NT2/D1 (cell line): ENCODE data around the gene ZAR1L.
A peak's percentile ranks its signal among the peaks of the same experiment; 100 is the strongest.

ENCODE experiments used
- DNase-seq: peaks from one replicate; pipeline ENCODE4 v3.0.0-alpha.2; 2011; ENCODE audit warnings: low read depth, low spot score
- H3K27me3 ChIP-seq: 2 replicates; pipeline ENCODE4 v1.6.0; 2011; ENCODE audit warnings: mild to moderate bottlenecking; ENCODE audit not compliant: insufficient read length, insufficient read depth
- H3K36me3 ChIP-seq: 2 replicates; pipeline ENCODE4 v1.6.1; 2011; ENCODE audit warnings: mild to moderate bottlenecking, low read length, mixed read lengths; ENCODE audit not compliant: insufficient read depth, insufficient read length
- H3K4me1 ChIP-seq: 2 replicates; pipeline ENCODE4 v1.5.1; 2011; ENCODE audit not compliant: insufficient read depth, insufficient read length
- H3K4me3 ChIP-seq: 2 replicates; pipeline ENCODE4 v1.5.1; 2011; ENCODE audit warnings: low read depth; ENCODE audit not compliant: insufficient read length
- H3K9ac ChIP-seq: 2 replicates; pipeline ENCODE4 v1.6.0; 2011; ENCODE audit warnings: low read depth; ENCODE audit not compliant: insufficient read length
- H3K9me3 ChIP-seq: 2 replicates; pipeline ENCODE4 v1.5.1; 2011; ENCODE audit warnings: mild to moderate bottlenecking, low read length; ENCODE audit not compliant: insufficient read depth
- SUZ12 ChIP-seq: IDR thresholded peaks from 2 replicates; pipeline ENCODE4 v1.6.1; 2011; ENCODE audit not compliant: insufficient read length, insufficient read depth; ENCODE audit errors: extremely low read depth
- YY1 ChIP-seq: IDR thresholded peaks from 2 replicates; pipeline ENCODE4 v1.6.1; 2011; ENCODE audit not compliant: insufficient read length, insufficient read depth
- ZNF274 ChIP-seq: IDR thresholded peaks from 2 replicates; pipeline ENCODE4 v1.6.1; 2011; ENCODE audit warnings: mild to moderate bottlenecking, low read depth, low read length

ZAR1L gene

DNA sequence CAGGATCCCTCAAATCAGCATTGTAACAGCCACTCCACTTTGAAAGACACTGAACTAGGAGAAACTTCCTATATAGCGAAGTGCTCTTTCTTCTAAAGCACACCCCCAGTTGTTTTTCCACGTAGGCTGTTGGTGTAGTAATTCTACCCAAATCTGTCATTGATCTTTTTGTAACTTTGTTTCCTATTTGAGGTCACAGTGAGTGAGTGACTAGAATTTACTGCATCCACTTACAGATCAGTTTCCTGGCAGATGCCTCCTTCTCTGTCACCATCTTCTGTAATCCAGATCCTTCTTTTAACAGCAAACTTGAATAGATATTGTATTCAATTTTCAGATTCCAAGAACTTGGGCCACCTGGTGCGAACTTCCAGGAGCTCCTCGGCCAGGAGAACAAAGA is 15.3 kb downstream of the ZAR1L start:
- Histone ChIP-seq H3K27me3 (no peaks in the 10 kb centered on the region), H3K9ac (no peak overlapping the region), H3K36me3 (no peaks in the 10 kb centered on the region), H3K4me1 (no peaks in the 10 kb centered on the region), H3K9me3 (no peaks in the 10 kb centered on the region), H3K4me3 (no peak overlapping the region)
- no peak for TF ChIP-seq SUZ12
- no peak for TF ChIP-seq YY1
- TF ChIP-seq ZNF274: no peak
- DNase-seq: no peak

DNA sequence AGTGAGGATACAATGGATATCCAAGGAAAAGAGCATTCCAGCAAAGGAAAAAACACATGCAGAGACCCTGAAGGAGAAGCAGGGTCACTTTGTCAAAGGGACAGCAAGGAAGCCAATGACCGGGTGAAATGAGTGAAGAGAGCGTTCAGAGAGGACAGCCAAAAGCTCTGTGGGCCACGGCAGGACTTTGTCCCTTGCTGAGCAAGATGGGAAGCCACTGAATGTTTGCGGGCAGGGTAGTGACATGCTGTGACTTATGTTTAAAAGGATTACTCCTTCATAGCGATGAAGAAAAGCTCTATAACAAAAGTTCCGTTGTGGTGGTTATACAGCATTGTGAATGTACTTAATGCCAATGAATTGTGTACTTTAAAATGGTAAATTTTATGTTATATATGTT is 16.5 kb downstream of the ZAR1L start:
- H3K27me3 ChIP-seq: no peaks in the 10 kb centered on the region
- no peak for TF ChIP-seq YY1
- no peak for TF ChIP-seq ZNF274
- no peak for TF ChIP-seq SUZ12
- no peak for DNase-seq

DNA sequence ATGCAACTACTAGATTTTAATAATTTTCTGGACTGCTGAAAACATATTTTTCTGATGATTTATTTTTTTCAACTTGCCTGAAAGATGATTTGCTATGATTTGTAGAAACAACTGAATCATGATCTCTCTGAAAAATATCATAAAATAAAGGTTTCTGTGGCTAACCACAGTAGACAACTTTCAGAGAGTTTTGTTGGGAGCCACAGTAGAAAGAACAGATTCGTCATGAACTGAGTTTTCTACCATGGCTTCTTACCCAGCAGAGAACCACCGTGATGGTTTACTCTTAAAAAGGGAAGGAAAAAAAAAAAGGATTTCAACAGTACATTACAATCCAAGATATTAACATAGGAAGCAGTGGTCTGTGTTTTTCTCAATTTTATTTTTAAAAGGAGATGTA is 18.0 kb downstream of the ZAR1L start:
- TF ChIP-seq ZNF274 (no peak), SUZ12 (no peak), YY1 (no peak)
- Histone ChIP-seq H3K36me3 (no peaks in the 10 kb centered on the region), H3K9me3 (no peaks in the 10 kb centered on the region), H3K4me1 (no peaks in the 10 kb centered on the region), H3K9ac (no peak overlapping the region), H3K4me3 (no peak overlapping the region), H3K27me3 (no peaks in the 10 kb centered on the region)
- no peak for DNase-seq

More for the DNA sequence above, 16.5 kb downstream of the ZAR1L start:
- Histone ChIP-seq H3K9me3 (no peaks in the 10 kb centered on the region), H3K9ac (no peak overlapping the region), H3K36me3 (no peaks in the 10 kb centered on the region), H3K4me3 (no peak overlapping the region), H3K4me1 (no peaks in the 10 kb centered on the region)

DNA sequence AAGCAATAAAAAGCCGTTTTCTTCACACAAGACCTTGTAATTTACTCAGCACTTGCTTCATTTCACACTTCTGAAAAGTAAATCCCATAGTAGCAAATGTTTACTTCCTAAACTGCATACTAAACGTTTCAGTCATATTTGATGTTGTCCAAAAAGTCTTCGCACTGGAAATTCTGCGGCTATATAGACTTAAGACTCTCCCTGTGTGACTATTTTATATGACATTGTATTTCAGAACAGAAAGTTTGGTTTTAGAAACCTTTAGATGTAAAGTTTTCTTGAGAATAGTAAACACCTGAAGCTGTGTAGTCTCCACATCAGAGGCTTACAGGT is 29.6 kb downstream of the ZAR1L start:
- H3K36me3 ChIP-seq: no peaks in the 10 kb centered on the region
- H3K9me3 ChIP-seq: no peaks in the 10 kb centered on the region
- DNase-seq: no peak
- no peak overlapping the region for H3K9ac ChIP-seq
- no peak overlapping the region for H3K4me3 ChIP-seq
- TF ChIP-seq ZNF274: no peak
- no peak for TF ChIP-seq SUZ12
- no peak for TF ChIP-seq YY1
- H3K4me1 ChIP-seq: no peaks in the 10 kb centered on the region
- H3K27me3 ChIP-seq: no peaks in the 10 kb centered on the region

- no peaks in the 10 kb centered on the region for H3K36me3 ChIP-seq
- no peak overlapping the region for H3K4me3 ChIP-seq
- no peak overlapping the region for H3K9ac ChIP-seq
- H3K9me3 ChIP-seq: no peaks in the 10 kb centered on the region
- H3K27me3 ChIP-seq: no peaks in the 10 kb centered on the region
- peak; percentile 11 for DNase-seq
- no peaks in the 10 kb centered on the region for H3K4me1 ChIP-seq
- TF ChIP-seq ZNF274: no peak
- no peak for TF ChIP-seq SUZ12
- TF ChIP-seq YY1: no peak
These were observed 30.1 kb downstream of the ZAR1L start for GRCh38 chr13:32284927-32285632.

DNA sequence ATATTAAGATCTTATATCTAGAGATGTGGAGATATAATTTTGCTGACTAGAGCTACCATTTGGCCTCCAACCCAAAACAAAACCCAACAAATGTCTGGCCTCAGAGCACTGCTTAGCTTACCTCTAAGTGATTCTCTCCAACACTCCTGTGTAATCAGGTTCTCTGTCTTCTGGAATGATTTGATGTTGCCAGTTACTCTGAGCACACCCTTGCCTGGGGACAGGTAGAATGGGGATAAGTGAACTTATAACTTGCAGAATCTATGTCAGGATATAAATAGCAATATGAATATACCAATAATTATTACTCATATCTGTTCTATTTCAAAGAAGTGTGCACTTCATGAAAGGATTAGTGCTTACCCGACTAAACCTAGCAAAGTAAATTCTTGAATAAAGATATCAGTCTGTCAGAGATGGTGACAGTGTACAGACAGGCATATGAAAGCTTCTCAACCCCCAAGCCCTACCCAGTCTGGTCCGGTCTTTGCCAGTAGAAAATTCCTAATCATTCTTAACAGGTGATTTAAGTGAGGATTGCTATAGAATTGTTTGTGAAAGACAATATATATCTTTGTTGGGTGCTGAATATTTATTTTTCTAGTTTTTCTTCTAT is 33.0 kb downstream of the ZAR1L start:
- Histone ChIP-seq H3K4me3 (no peak overlapping the region), H3K9ac (no peak overlapping the region), H3K27me3 (no peaks in the 10 kb centered on the region), H3K9me3 (no peaks in the 10 kb centered on the region), H3K4me1 (no peaks in the 10 kb centered on the region), H3K36me3 (no peaks in the 10 kb centered on the region)
- DNase-seq: no peak
- no peak for TF ChIP-seq SUZ12
- no peak for TF ChIP-seq YY1
- TF ChIP-seq ZNF274: no peak

GRCh38 chr13:32281096-32281495 is 34.1 kb downstream of the ZAR1L start:
- Histone ChIP-seq H3K4me1 (no peaks in the 10 kb centered on the region), H3K36me3 (no peaks in the 10 kb centered on the region), H3K9ac (no peak overlapping the region), H3K27me3 (no peaks in the 10 kb centered on the region), H3K9me3 (no peaks in the 10 kb centered on the region), H3K4me3 (no peak overlapping the region)
- no peak for DNase-seq
- TF ChIP-seq ZNF274 (no peak), YY1 (no peak), SUZ12 (no peak)
